CD4-positive, CD25-positive, alpha-beta regulatory T cell (primary cell): ENCODE data around the gene SERPINA7. TPM values are rescaled to one million over a fixed set of nuclear protein-coding genes. Genes with fewer than 3 reads are reported as not detected.

ENCODE experiments used
- ATAC-seq, 2 donors: fragments of 150-1000 bp; cut with Tn5 transposase; one replicate each; pipeline ENCODE4 v1.10.0; 2021; ENCODE audit warnings: low read depth in 2 of 2, moderate number of reproducible peaks in 2 of 2, moderate library complexity in 1 of 2
- DNase-seq, 3 donors: peaks; one replicate each; pipeline versions ENCODE4 v3.0.0 to v3.0.0-alpha.2; 2012 to 2022; ENCODE audit warnings: mixed read lengths in 1 of 3
- H3K27ac ChIP-seq: one replicate; pipeline ENCODE4 v1.7.0; 2013; ENCODE audit warnings: mild to moderate bottlenecking, low read length; ENCODE audit not compliant: insufficient read depth, poor library complexity, severe bottlenecking
- H3K27me3 ChIP-seq: one replicate; pipeline ENCODE4 v1.7.0; 2013; ENCODE audit warnings: low read length; ENCODE audit not compliant: control insufficient read depth, insufficient read depth
- H3K36me3 ChIP-seq: one replicate; pipeline ENCODE4 v1.7.0; 2013; ENCODE audit warnings: mild to moderate bottlenecking, low read length, moderate library complexity; ENCODE audit not compliant: control insufficient read depth, insufficient read depth
- H3K4me1 ChIP-seq: 2 replicates; pipeline ENCODE4 v1.7.0; 2013; ENCODE audit warnings: mild to moderate bottlenecking, low read length; ENCODE audit not compliant: insufficient read depth, control insufficient read depth, poor library complexity, severe bottlenecking
- H3K4me3 ChIP-seq: one replicate; pipeline ENCODE4 v1.7.0; 2013; ENCODE audit warnings: low read depth, mild to moderate bottlenecking, low read length, moderate library complexity
- H3K9me3 ChIP-seq, 2 experiments: 1 replicate in 1 of 2; 2 replicates in 1 of 2; pipeline ENCODE4 v1.7.0; 2013; ENCODE audit warnings: low read length in 2 of 2, mild to moderate bottlenecking in 1 of 2, moderate library complexity in 1 of 2; ENCODE audit not compliant: control insufficient read depth in 2 of 2
- H3K27ac Mint-ChIP-seq, 3 donors: one replicate each; pipeline ENCODE4 v1.8.0; 2020 to 2022; ENCODE audit warnings: mild to moderate bottlenecking in 3 of 3, mixed read lengths in 3 of 3, moderate library complexity in 2 of 3
- H3K27me3 Mint-ChIP-seq: one replicate; pipeline ENCODE4 v1.8.0; 2022; ENCODE audit warnings: mild to moderate bottlenecking, mixed read lengths
- H3K36me3 Mint-ChIP-seq: one replicate; pipeline ENCODE4 v1.8.0; 2020; ENCODE audit warnings: mixed read lengths
- H3K4me1 Mint-ChIP-seq, 4 donors: one replicate each; pipeline ENCODE4 v1.8.0; 2020 to 2022; ENCODE audit warnings: mixed read lengths in 4 of 4, mild to moderate bottlenecking in 1 of 4
- H3K4me3 Mint-ChIP-seq, 4 donors: one replicate each; pipeline ENCODE4 v1.8.0; 2020 to 2022; ENCODE audit warnings: mild to moderate bottlenecking in 4 of 4, mixed read lengths in 4 of 4, moderate library complexity in 3 of 4
- H3K9me3 Mint-ChIP-seq, 7 donors: one replicate each; pipeline ENCODE4 v1.8.0; 2020 to 2022; ENCODE audit warnings: mixed read lengths in 7 of 7, mild to moderate bottlenecking in 3 of 7, moderate library complexity in 2 of 7
- polyA plus RNA-seq, 4 donors: library from polyadenylated mRNA; unstranded; fragments of 300-500 nt; fragmentation: Illumina TruSeq; gene quantifications; one replicate each; pipeline ENCODE4 v1.2.3, GENCODE V29; 2021
- total RNA-seq: library from RNA; stranded (reverse); gene quantifications from one replicate; pipeline ENCODE4 v1.2.3, GENCODE V29; 2022

Gene SERPINA7
- total and polyA plus RNA-seq, 5 donors from 2014 or later = not detected

DNA sequence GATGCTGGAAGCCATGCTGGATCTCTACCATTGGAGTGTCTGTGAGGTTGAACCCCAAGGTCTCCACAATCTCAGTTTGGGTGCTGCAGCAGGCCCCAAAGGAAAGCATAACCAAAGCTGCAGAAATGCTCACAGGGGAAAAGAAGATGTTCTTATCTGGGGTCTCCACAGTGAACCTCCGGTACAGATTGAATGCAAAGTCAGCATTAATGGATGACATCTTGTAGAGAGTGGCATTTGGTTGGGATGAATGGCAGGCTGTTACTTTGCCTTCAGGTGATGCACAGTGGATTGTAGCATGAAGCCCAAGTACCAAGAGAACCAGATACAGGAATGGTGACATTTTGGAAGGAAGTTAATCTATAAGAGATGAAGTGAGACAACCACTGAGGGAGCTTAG is 1.8 kb downstream of the SERPINA7 start:
- Histone ChIP-seq H3K4me3 (no peak overlapping the region), H3K36me3 (no peaks in the 10 kb centered on the region), H3K4me1 (no peaks in the 10 kb centered on the region), H3K27me3 (no peaks in the 10 kb centered on the region), H3K9me3 (peaks cover 0 to 2% of the 10 kb centered on the region in 2 experiments), H3K27ac (no peak overlapping the region)
- no peak overlapping the region for H3K4me3 Mint-ChIP-seq
- ATAC-seq = no peak
- no peak overlapping the region for H3K27ac Mint-ChIP-seq
- no peaks in the 10 kb centered on the region for H3K36me3 Mint-ChIP-seq
- DNase-seq = no peak
- H3K27me3 Mint-ChIP-seq = no peaks in the 10 kb centered on the region
- H3K9me3 Mint-ChIP-seq = peaks cover 0 to 3% (median 0%) of the 10 kb centered on the region in 7 donors
- no peaks in the 10 kb centered on the region for H3K4me1 Mint-ChIP-seq

DNA sequence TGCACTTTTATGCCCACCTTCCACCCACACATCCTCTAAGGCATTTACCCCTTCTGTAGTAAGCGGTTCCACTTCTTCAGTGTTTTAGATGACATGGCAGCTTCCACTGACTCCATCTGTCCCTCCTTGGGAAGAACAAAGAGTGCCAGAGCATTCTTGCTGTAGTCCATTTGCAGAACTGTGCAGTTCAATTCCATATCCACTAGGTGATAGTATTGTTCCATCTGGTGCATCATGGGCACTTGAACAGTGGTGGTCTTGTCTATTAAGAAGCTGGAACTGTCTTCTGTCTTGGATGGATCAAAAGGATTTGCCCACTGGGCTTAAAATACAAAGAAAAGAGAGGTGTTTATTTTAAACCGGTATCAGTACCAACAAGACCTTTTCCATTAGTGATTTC is 3.5 kb downstream of the SERPINA7 start:
- no peak for DNase-seq
- Histone ChIP-seq H3K27ac (no peak overlapping the region), H3K4me1 (no peaks in the 10 kb centered on the region), H3K9me3 (peaks cover 0 to 2% of the 10 kb centered on the region in 2 experiments), H3K4me3 (no peak overlapping the region), H3K27me3 (no peaks in the 10 kb centered on the region), H3K36me3 (no peaks in the 10 kb centered on the region)
- no peaks in the 10 kb centered on the region for H3K4me1 Mint-ChIP-seq
- H3K27me3 Mint-ChIP-seq = no peaks in the 10 kb centered on the region
- peaks cover 0 to 3% (median 0%) of the 10 kb centered on the region in 7 donors for H3K9me3 Mint-ChIP-seq
- no peak overlapping the region for H3K27ac Mint-ChIP-seq
- no peak for ATAC-seq
- H3K4me3 Mint-ChIP-seq = no peak overlapping the region
- H3K36me3 Mint-ChIP-seq = no peaks in the 10 kb centered on the region

DNA sequence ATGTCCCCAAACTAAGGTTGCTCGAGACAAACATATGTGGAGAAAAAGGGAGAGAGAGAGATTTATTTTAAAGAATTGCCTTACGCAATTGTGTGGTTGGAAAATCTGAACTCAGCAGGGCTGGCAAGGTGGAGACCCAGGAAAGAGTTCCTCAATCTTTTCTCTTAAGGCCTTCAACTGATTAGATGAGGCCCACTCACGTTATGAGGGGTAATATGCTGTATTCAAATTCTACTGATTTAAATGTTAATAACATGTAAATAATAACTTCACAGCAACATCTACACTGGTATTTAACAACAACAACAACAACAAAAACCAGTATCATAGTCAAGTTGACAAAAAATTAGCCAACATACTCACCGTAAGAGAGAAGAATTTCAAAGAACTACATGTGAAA is 14.6 kb downstream of the SERPINA7 start:
- Mint-ChIP-seq H3K4me3 (no peak overlapping the region), H3K9me3 (peaks cover 0 to 1% (median 0%) of the 10 kb centered on the region in 7 donors), H3K27ac (peak overlapping the region in 1 of 3 donors; percentile 34), H3K27me3 (no peaks in the 10 kb centered on the region), H3K36me3 (no peaks in the 10 kb centered on the region), H3K4me1 (no peaks in the 10 kb centered on the region)
- Histone ChIP-seq H3K27ac (no peak overlapping the region), H3K36me3 (no peaks in the 10 kb centered on the region), H3K27me3 (no peaks in the 10 kb centered on the region), H3K4me1 (no peaks in the 10 kb centered on the region), H3K4me3 (no peak overlapping the region), H3K9me3 (no peaks in the 10 kb centered on the region)
- DNase-seq (no peak), ATAC-seq (no peak)

DNA sequence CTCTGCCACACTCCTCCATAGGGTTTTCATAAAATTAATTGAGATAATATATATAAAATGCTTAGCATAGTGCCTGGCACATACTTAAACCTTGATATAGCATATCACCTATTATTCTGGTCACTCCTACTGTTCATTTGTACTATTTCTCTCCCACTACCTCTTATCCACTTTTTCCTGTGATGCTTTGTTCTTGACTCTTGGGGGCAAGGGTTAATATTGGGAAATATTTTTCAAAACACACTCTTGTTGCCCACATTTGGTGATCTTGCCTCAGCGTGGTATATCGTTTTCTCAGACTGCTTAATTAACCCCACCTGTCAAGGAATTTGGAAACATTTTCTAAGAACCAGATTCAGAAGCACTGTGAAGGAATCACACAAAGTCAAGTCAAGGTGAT is 16.3 kb downstream of the SERPINA7 start:
- no peak overlapping the region for H3K27ac ChIP-seq
- H3K4me1 ChIP-seq = no peaks in the 10 kb centered on the region
- no peaks in the 10 kb centered on the region for H3K9me3 Mint-ChIP-seq
- no peak for ATAC-seq
- no peaks in the 10 kb centered on the region for H3K36me3 ChIP-seq
- no peak overlapping the region for H3K4me3 Mint-ChIP-seq
- H3K9me3 ChIP-seq = no peaks in the 10 kb centered on the region
- no peaks in the 10 kb centered on the region for H3K27me3 Mint-ChIP-seq
- no peak overlapping the region for H3K27ac Mint-ChIP-seq
- DNase-seq = no peak
- no peaks in the 10 kb centered on the region for H3K27me3 ChIP-seq
- H3K4me3 ChIP-seq = no peak overlapping the region
- H3K4me1 Mint-ChIP-seq = no peaks in the 10 kb centered on the region
- H3K36me3 Mint-ChIP-seq = no peaks in the 10 kb centered on the region

DNA sequence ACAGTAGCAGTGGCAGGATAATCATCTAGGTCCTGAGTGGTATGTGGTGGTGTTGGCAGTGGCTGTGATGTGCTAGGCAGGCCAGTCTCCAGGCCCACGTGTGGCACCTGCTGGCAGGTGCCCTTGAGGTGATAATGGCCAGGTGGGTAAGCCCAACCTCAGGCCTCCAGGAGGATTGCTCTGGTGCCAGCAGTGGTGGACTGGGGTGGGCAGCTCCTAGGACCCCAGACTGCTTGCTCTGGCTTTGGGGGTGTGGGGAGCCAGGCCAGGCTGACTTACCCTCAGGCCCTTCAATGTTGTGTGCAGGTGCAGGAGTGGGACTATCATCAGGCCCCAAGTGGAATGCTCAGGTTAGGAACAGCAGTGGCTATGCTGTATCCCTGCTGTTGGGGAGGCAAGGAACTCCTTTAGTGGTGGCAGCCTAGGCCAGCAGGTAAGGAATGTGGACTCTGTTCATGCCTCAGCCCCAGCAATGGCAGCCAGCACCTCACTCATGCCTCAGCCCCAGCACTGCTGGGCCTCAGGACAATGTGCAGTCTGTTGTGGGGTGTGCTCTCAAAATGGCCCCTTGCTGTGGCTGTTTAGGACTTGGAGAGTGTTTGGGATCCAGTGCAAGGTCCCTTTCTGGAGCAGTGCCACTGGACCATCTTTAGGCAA is 24.3 kb downstream of the SERPINA7 start:
- DNase-seq = no peak
- H3K4me3 ChIP-seq = no peak overlapping the region
- Mint-ChIP-seq H3K27ac (no peak overlapping the region), H3K36me3 (no peaks in the 10 kb centered on the region), H3K4me3 (no peak overlapping the region), H3K4me1 (no peaks in the 10 kb centered on the region), H3K9me3 (peaks cover 0 to 19% (median 3%) of the 10 kb centered on the region in 7 donors), H3K27me3 (no peaks in the 10 kb centered on the region)
- H3K27me3 ChIP-seq = no peaks in the 10 kb centered on the region
- no peak for ATAC-seq
- H3K27ac ChIP-seq = no peak overlapping the region
- H3K9me3 ChIP-seq = no peaks in the 10 kb centered on the region
- no peaks in the 10 kb centered on the region for H3K4me1 ChIP-seq
- H3K36me3 ChIP-seq = no peaks in the 10 kb centered on the region

DNA sequence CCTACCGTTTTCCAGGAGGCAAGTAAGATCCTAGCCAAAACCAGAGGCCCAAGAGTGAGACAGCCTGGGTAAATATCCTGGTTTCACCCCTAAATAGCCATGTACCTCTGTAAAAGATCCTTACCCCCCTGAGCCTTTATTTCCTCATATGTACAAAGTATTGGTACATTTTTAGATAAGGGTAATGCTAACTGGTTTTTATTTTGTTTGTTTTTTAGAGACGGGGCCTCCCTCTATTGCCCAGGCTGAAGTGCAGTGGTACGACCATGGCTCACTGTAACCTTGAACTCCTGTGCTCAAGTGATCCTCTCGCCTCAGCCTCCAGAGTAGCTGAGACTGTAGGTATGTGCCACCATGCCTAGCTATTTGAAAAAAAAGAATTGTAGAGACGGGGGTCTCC is 29.4 kb downstream of the SERPINA7 start:
- Mint-ChIP-seq H3K9me3 (peaks cover 0 to 19% (median 5%) of the 10 kb centered on the region in 7 donors), H3K4me3 (no peak overlapping the region), H3K4me1 (no peaks in the 10 kb centered on the region), H3K27me3 (no peaks in the 10 kb centered on the region), H3K27ac (no peak overlapping the region), H3K36me3 (no peaks in the 10 kb centered on the region)
- Histone ChIP-seq H3K4me1 (no peaks in the 10 kb centered on the region), H3K9me3 (no peaks in the 10 kb centered on the region), H3K4me3 (no peak overlapping the region), H3K27ac (no peak overlapping the region), H3K27me3 (no peaks in the 10 kb centered on the region), H3K36me3 (no peaks in the 10 kb centered on the region)
- ATAC-seq (no peak), DNase-seq (no peak)

DNA sequence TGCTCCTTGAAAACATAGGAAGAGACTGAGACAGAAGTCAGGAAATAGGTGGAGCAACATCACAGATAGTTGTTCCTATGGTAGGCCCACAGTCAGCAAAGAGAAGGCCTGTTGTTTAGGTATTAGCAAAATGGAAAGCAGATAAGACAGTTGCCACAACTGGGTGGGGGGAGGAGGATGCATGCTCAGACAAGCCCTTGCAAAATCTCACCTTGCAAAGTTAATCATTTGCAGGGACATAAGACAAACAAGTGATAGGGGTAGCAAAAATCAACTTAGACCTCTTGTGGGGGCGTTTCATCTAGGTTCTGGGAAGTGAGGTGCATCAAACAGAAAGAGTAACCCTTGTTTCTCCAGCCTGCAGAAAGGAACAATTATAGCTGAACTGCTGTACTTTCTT is 30.7 kb downstream of the SERPINA7 start:
- Mint-ChIP-seq H3K4me3 (no peak overlapping the region), H3K27me3 (no peaks in the 10 kb centered on the region), H3K9me3 (peaks cover 0 to 19% (median 5%) of the 10 kb centered on the region in 7 donors), H3K27ac (no peak overlapping the region), H3K4me1 (no peaks in the 10 kb centered on the region), H3K36me3 (no peaks in the 10 kb centered on the region)
- Histone ChIP-seq H3K36me3 (no peaks in the 10 kb centered on the region), H3K4me3 (no peak overlapping the region), H3K27me3 (no peaks in the 10 kb centered on the region), H3K27ac (no peak overlapping the region), H3K9me3 (no peaks in the 10 kb centered on the region), H3K4me1 (no peaks in the 10 kb centered on the region)
- DNase-seq = no peak
- no peak for ATAC-seq

DNA sequence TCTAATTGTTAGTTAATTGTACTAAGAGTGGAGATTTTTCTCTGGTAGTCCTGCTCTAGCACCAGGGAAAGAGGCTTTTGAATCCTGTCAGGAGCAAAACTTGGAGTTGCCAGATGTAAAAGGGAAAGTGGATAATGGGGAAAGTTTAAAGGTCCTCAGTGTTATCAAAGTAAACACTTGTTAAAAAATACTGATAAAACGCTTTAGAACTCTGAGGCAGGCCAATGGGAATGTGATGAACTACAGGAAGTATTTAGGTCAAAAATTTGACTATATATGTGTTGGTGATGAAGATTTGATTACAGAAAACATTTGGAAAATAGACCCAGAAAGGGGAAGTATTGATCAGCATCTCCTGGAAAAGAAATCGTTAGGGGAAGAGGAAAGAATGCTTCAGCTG is 32.8 kb downstream of the SERPINA7 start:
- H3K4me3 Mint-ChIP-seq = no peak overlapping the region
- H3K36me3 Mint-ChIP-seq = no peaks in the 10 kb centered on the region
- no peak overlapping the region for H3K4me3 ChIP-seq
- DNase-seq = no peak
- H3K9me3 Mint-ChIP-seq = peaks cover 0 to 8% (median 2%) of the 10 kb centered on the region in 7 donors
- no peaks in the 10 kb centered on the region for H3K27me3 ChIP-seq
- H3K27ac ChIP-seq = no peak overlapping the region
- no peaks in the 10 kb centered on the region for H3K27me3 Mint-ChIP-seq
- no peak overlapping the region for H3K27ac Mint-ChIP-seq
- H3K4me1 ChIP-seq = no peaks in the 10 kb centered on the region
- H3K4me1 Mint-ChIP-seq = no peaks in the 10 kb centered on the region
- H3K36me3 ChIP-seq = no peaks in the 10 kb centered on the region
- H3K9me3 ChIP-seq = no peaks in the 10 kb centered on the region
- ATAC-seq = no peak
